Endometrium (tissue), 2 donors: Measurements from ENCODE around the gene THAP5.
"Not testable (repeated sequence)": the region's sequence is repeated elsewhere in the genome, so short reads cannot be mapped to it uniquely, and the experiment has no call there.

Source experiments
- FAIRE-seq: peaks from 2 replicates; lab custom pipeline; 2012; peaks lifted over from hg19 to GRCh38; lab: Jason Lieb, UNC
- donor health status: control.
- donor health status: control.

The THAP5 gene

GRCh38 chr7:108581655-108582491 is 12.4 kb upstream of the THAP5 start:
- FAIRE-seq, result peak; percentile 35

GRCh38 chr7:108580298-108580697 is 10.8 kb upstream of the THAP5 start:
- no peak for FAIRE-seq

- no peak for FAIRE-seq
Measured at GRCh38 chr7:108578937-108579336, 9.4 kb upstream of the THAP5 start.

GRCh38 chr7:108576116-108576515 is 6.6 kb upstream of the THAP5 start:
- no peak for FAIRE-seq

GRCh38 chr7:108575156-108575555 is 5.7 kb upstream of the THAP5 start:
- FAIRE-seq, result no peak

GRCh38 chr7:108572480-108572879 is 3.0 kb upstream of the THAP5 start:
- no peak for FAIRE-seq

- FAIRE-seq, result no peak
Measured at GRCh38 chr7:108570146-108570755, 745 bp upstream of the THAP5 start.

GRCh38 chr7:108568801-108569380 is 615 bp downstream of the THAP5 start:
- no peak for FAIRE-seq

GRCh38 chr7:108565987-108566386 is 3.5 kb downstream of the THAP5 start:
- no peak for FAIRE-seq

GRCh38 chr7:108561047-108561619 is 8.4 kb downstream of the THAP5 start:
- no peak for FAIRE-seq

GRCh38 chr7:108559253-108559652 is 10.3 kb downstream of the THAP5 start:
- no peak for FAIRE-seq

GRCh38 chr7:108557617-108558016 is 11.9 kb downstream of the THAP5 start:
- no peak for FAIRE-seq

GRCh38 chr7:108557191-108557590 is 12.3 kb downstream of the THAP5 start:
- FAIRE-seq, result no peak

GRCh38 chr7:108556665-108557064 is 12.8 kb downstream of the THAP5 start:
- not testable (repeated sequence) for FAIRE-seq

- not testable (repeated sequence) for FAIRE-seq
Measured at GRCh38 chr7:108548141-108548896, 21.2 kb downstream of the THAP5 start.

- FAIRE-seq, result no peak
Measured at GRCh38 chr7:108541478-108541877, 28.0 kb downstream of the THAP5 start.

GRCh38 chr7:108538685-108539084 is 30.8 kb downstream of the THAP5 start:
- not testable (repeated sequence) for FAIRE-seq

GRCh38 chr7:108538236-108538635 is 31.3 kb downstream of the THAP5 start:
- FAIRE-seq, result not testable (repeated sequence)

- no peak for FAIRE-seq
Measured at GRCh38 chr7:108537229-108537628, 32.3 kb downstream of the THAP5 start.

- FAIRE-seq, result no peak
Measured at GRCh38 chr7:108535744-108536143, 33.8 kb downstream of the THAP5 start.

GRCh38 chr7:108535257-108535656 is 34.2 kb downstream of the THAP5 start:
- FAIRE-seq, result no peak

GRCh38 chr7:108533712-108534111 is 35.8 kb downstream of the THAP5 start:
- no peak for FAIRE-seq
